Measurements from ENCODE around the gene CSPG4.
"Not testable (repeated sequence)": the region's sequence is repeated elsewhere in the genome, so short reads cannot be mapped to it uniquely, and the experiment has no call there.

Gene CSPG4

DNA sequence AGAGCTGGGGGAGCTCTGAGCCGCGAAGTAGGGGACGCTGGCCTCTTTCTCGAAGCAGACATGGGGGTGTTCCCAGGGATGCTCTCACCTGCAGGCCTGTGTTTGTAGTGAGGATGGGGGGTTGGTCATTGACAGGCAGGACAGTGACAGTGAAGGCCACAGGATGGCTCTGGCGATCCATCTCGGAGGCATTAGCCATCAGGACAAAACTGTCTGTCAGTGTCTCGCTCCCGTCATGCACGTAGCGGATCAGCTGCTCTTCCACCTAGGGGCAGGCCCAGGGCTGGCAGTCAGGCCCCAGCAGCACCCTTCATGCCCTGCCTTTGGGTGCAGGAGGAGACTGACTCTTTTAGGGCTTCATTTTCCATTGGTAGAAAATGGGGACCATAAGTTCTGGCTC, 28.0 kb downstream of the CSPG4 start:
- ATAC-seq (ENCODE audit: low read depth), result no peak
- no peak for DNase-seq (ENCODE audit: low spot score)
- Histone ChIP-seq H3K27ac (ENCODE audit: poor library complexity, severe bottlenecking) (no peak overlapping the region), H3K36me3 (ENCODE audit: low read depth) (no peaks in the 10 kb centered on the region), H3K9me3 (ENCODE audit: severe bottlenecking) (no peaks in the 10 kb centered on the region), H3K4me3 (ENCODE audit: severe bottlenecking) (no peak overlapping the region), H3K27me3 (ENCODE audit: insufficient read depth, poor library complexity, severe bottlenecking) (no peaks in the 10 kb centered on the region), H3K4me1 (ENCODE audit: insufficient read depth, poor library complexity, severe bottlenecking) (no peaks in the 10 kb centered on the region)
- TF ChIP-seq, protein P1, sequence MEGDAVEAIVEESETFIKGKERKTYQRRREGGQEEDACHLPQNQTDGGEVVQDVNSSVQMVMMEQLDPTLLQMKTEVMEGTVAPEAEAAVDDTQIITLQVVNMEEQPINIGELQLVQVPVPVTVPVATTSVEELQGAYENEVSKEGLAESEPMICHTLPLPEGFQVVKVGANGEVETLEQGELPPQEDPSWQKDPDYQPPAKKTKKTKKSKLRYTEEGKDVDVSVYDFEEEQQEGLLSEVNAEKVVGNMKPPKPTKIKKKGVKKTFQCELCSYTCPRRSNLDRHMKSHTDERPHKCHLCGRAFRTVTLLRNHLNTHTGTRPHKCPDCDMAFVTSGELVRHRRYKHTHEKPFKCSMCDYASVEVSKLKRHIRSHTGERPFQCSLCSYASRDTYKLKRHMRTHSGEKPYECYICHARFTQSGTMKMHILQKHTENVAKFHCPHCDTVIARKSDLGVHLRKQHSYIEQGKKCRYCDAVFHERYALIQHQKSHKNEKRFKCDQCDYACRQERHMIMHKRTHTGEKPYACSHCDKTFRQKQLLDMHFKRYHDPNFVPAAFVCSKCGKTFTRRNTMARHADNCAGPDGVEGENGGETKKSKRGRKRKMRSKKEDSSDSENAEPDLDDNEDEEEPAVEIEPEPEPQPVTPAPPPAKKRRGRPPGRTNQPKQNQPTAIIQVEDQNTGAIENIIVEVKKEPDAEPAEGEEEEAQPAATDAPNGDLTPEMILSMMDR (IDR thresholded peaks at IDR 0.05; ENCODE audit: poor library complexity, severe bottlenecking), result no peak

DNA sequence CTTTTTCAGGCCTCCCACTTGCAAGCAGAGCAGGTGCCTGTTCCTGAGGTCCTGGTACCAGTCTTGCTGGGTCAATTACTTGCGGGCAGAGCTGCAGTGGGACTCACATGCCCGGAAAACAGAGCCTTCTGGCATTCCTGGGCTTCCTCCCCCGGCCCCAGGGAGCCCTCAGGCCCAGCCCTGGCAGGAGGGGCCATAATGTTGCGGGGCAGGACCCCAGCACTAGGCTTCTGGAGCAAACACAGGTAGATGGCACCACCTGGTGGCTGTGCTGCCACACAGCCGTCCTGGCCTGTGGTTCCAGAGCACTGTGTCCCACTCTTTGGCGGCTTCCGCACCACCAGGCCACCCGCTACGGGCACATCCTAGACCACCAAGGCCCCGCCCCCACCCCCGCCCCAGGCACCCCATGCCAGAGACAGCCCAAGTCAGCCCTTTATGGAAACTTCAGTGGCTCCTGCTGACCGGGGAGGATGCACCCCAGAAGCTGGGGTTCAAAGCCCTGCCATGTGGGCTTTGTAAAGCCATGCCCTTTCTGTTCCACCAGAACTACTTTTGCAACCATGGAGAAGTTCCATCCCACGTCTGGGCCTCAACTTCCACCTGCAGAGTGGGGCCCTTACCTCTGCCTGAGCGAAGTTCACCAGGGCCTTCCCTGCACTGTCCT, 28.9 kb downstream of the CSPG4 start:
- not testable (repeated sequence) for H3K4me3 ChIP-seq (ENCODE audit: severe bottlenecking); H3K4me1 ChIP-seq (ENCODE audit: insufficient read depth, poor library complexity, severe bottlenecking); H3K27ac ChIP-seq (ENCODE audit: poor library complexity, severe bottlenecking); H3K27me3 ChIP-seq (ENCODE audit: insufficient read depth, poor library complexity, severe bottlenecking); DNase-seq (ENCODE audit: low spot score); H3K9me3 ChIP-seq (ENCODE audit: severe bottlenecking); H3K36me3 ChIP-seq (ENCODE audit: low read depth)
- peak; percentile 71 for ATAC-seq (ENCODE audit: low read depth)
- TF ChIP-seq, protein P1 (IDR thresholded peaks at IDR 0.05; ENCODE audit: poor library complexity, severe bottlenecking), result peak; percentile 96

DNA sequence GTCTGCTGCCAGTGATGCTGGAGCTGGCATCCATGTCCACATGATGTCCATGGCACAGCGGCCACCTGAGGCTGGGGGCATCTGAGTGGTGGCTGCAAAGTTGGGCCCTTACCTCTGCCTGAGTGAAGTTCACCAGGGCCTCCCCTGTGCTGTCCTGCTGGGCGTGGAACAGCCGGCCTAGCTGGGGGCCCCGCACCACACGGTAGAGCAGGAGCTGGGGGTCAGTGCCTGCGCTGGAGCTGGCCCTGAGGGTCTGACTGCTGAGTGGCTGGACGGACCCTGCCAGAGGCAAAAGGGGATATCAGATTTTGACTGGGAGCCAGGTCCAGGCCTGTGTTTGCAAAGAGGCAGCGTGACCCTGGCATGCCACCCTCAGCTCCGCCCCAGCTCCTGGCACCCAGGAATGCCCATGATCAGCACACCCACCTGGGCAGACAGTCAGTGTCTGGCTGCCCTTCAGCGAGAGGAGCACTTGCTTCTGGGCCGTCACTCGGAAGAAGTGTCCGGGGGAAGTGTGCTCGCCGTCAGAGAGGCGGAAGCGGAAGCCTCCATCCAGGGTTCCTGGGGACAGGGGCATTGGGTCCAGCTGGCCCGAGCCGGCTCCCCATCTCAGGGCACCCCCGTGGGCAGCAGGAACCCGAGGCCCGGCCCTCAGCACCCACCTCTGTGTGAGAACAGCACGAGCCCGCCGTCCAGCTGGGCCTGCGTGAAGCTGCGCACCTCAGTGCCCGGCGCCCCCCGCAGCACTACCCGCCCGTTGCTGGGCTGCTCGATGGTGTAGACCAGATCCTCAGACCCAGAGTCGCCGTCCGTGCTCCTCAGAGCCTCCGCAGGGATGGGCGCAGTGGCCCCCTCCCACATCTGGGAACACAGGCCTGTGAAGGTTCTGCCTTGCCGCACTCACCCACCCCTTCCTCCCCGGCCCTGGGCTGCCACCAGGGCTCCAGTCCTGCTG, 30.2 kb downstream of the CSPG4 start:
- no peak overlapping the region for H3K4me3 ChIP-seq (ENCODE audit: severe bottlenecking)
- H3K9me3 ChIP-seq (ENCODE audit: severe bottlenecking), result no peaks in the 10 kb centered on the region
- TF ChIP-seq, protein P1 (IDR thresholded peaks at IDR 0.05; ENCODE audit: poor library complexity, severe bottlenecking), result no peak
- no peak overlapping the region for H3K27ac ChIP-seq (ENCODE audit: poor library complexity, severe bottlenecking)
- no peaks in the 10 kb centered on the region for H3K36me3 ChIP-seq (ENCODE audit: low read depth)
- DNase-seq (ENCODE audit: low spot score) (no peak), ATAC-seq (ENCODE audit: low read depth) (no peak)
- H3K27me3 ChIP-seq (ENCODE audit: insufficient read depth, poor library complexity, severe bottlenecking), result no peaks in the 10 kb centered on the region
- peaks cover 7% of the 10 kb centered on the region for H3K4me1 ChIP-seq (ENCODE audit: insufficient read depth, poor library complexity, severe bottlenecking)

DNA sequence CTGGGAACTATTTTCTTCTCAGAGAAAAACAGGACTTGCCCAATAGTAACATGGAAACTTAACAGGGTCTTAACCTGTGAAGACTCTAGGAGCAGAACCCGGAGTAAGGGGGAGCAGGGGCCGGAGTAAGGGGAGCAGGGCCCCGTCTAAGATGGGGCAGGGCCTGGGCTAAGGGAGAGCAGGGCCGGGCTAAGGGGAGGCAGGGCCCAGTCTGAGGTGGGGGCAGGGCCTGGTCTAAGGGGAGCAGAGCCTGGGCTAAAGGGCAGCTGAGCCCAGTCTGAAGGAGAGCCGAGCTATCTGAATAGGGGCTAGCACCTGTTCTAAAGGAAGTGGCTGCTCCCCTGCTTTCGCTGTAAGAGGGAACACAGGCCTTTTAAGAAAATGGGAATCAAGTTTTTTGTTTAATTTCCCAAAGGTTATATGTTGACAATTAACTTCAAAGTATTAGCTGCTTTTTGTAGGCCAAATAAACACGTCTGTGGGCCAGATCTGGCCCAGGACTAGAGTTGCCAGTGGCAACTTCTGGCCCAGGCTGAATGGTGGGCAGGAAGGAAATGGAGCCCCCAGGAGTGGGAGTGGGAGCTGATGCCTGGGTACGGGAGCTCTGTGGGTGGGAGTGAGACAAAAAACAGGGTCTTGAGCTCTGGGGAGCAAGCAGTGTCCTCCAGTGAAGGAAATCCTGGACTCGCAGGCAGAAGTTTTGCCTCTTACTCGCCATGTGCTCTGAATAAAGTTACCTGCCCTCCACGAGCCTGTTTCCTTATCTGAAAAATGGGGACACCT, 32.5 kb downstream of the CSPG4 start:
- peaks cover 7% of the 10 kb centered on the region for H3K4me1 ChIP-seq (ENCODE audit: insufficient read depth, poor library complexity, severe bottlenecking)
- H3K36me3 ChIP-seq (ENCODE audit: low read depth), result no peaks in the 10 kb centered on the region
- DNase-seq (ENCODE audit: low spot score) (no peak), ATAC-seq (ENCODE audit: low read depth) (no peak)
- H3K27ac ChIP-seq (ENCODE audit: poor library complexity, severe bottlenecking), result peak overlapping the region; percentile 16
- H3K4me3 ChIP-seq (ENCODE audit: severe bottlenecking), result no peak overlapping the region
- H3K9me3 ChIP-seq (ENCODE audit: severe bottlenecking), result no peaks in the 10 kb centered on the region
- H3K27me3 ChIP-seq (ENCODE audit: insufficient read depth, poor library complexity, severe bottlenecking), result no peaks in the 10 kb centered on the region
- TF ChIP-seq, protein P1 (IDR thresholded peaks at IDR 0.05; ENCODE audit: poor library complexity, severe bottlenecking), result no peak

DNA sequence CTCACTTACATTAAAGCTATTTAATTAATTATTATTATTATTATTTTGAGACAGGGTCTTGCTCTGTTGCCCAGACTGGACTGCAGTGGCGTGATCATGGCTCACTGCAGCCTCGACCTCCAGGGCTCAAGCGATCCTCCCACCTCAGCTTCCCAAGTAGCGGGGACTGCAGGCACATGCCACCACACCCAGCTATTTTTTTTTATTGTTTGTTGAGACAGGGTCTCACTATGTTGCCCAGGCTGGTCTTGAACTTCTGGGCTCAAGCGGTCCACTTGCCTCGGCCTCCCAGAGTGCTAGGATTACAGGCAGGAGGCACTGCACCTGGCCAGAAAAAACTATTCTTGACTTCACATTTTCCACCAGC, 34.3 kb downstream of the CSPG4 start:
- not testable (repeated sequence) for DNase-seq (ENCODE audit: low spot score); H3K27me3 ChIP-seq (ENCODE audit: insufficient read depth, poor library complexity, severe bottlenecking); H3K9me3 ChIP-seq (ENCODE audit: severe bottlenecking); H3K4me3 ChIP-seq (ENCODE audit: severe bottlenecking); H3K36me3 ChIP-seq (ENCODE audit: low read depth); ATAC-seq (ENCODE audit: low read depth)
- Histone ChIP-seq H3K27ac (ENCODE audit: poor library complexity, severe bottlenecking) (peak overlapping the region; percentile 16), H3K4me1 (ENCODE audit: insufficient read depth, poor library complexity, severe bottlenecking) (peaks cover 13% of the 10 kb centered on the region)
